Measurements from ENCODE around the gene PTGR3.
A peak's percentile ranks its signal among the peaks of the same experiment; 100 is the strongest.
"Not testable (repeated sequence)": the region's sequence is repeated elsewhere in the genome, so short reads cannot be mapped to it uniquely, and the experiment has no call there.

Gene PTGR3

GRCh38 chr18:75201282-75202270 is 7.4 kb downstream of the PTGR3 start:
- no peak for DNase-seq

- DNase-seq = no peak
Observed at GRCh38 chr18:75200605-75201280, 8.2 kb downstream of the PTGR3 start.

- no peak for DNase-seq
Observed at GRCh38 chr18:75200071-75200470, 8.9 kb downstream of the PTGR3 start.

GRCh38 chr18:75199327-75199726 is 9.6 kb downstream of the PTGR3 start:
- DNase-seq = no peak

GRCh38 chr18:75198036-75198435 is 10.9 kb downstream of the PTGR3 start:
- DNase-seq = no peak

- DNase-seq = no peak
Observed at GRCh38 chr18:75192899-75193298, 16.0 kb downstream of the PTGR3 start.

- no peak for DNase-seq
Observed at GRCh38 chr18:75189696-75190095, 19.2 kb downstream of the PTGR3 start.

GRCh38 chr18:75187702-75188101 is 21.2 kb downstream of the PTGR3 start:
- DNase-seq = not testable (repeated sequence)

GRCh38 chr18:75185460-75185859 is 23.5 kb downstream of the PTGR3 start:
- no peak for DNase-seq

- DNase-seq = no peak
Observed at GRCh38 chr18:75183973-75184493, 24.9 kb downstream of the PTGR3 start.

- DNase-seq = no peak
Observed at GRCh38 chr18:75183524-75183923, 25.4 kb downstream of the PTGR3 start.

- DNase-seq = no peak
Observed at GRCh38 chr18:75179819-75180600, 28.9 kb downstream of the PTGR3 start.

- DNase-seq = no peak
Observed at GRCh38 chr18:75178376-75178775, 30.6 kb downstream of the PTGR3 start.

- no peak for DNase-seq
Observed at GRCh38 chr18:75176849-75177248, 32.1 kb downstream of the PTGR3 start.

- DNase-seq = no peak
Observed at GRCh38 chr18:75173738-75174137, 35.2 kb downstream of the PTGR3 start.

- DNase-seq = peak; percentile 4
Observed at GRCh38 chr18:75173125-75173432, 35.9 kb downstream of the PTGR3 start.

GRCh38 chr18:75172299-75173124 is 36.4 kb downstream of the PTGR3 start:
- no peak for DNase-seq

GRCh38 chr18:75170916-75171315 is 38.0 kb downstream of the PTGR3 start:
- no peak for DNase-seq

GRCh38 chr18:75170022-75170789 is 38.7 kb downstream of the PTGR3 start:
- no peak for DNase-seq

- no peak for DNase-seq
Observed at GRCh38 chr18:75169411-75169810, 39.5 kb downstream of the PTGR3 start.

- no peak for DNase-seq
Observed at GRCh38 chr18:75168619-75169018, 40.3 kb downstream of the PTGR3 start.
